Measurements from ENCODE around the gene CD22.
"Not testable (repeated sequence)": the region's sequence is repeated elsewhere in the genome, so short reads cannot be mapped to it uniquely, and the experiment has no call there.

The CD22 gene

GRCh38 chr19:35355791-35356460 lies 26.9 kb downstream of the CD22 start:
- no peak overlapping the region for H2AFZ ChIP-seq (ENCODE audit: low read length)
- no peaks in the 10 kb centered on the region for H3K9me2 ChIP-seq (replicated peaks; ENCODE audit: low read depth, low read length)
- H3K9me3 ChIP-seq (ENCODE audit: insufficient read depth, low read depth, low read length), result no peaks in the 10 kb centered on the region
- H3K4me3 ChIP-seq (ENCODE audit: low read length, poor library complexity, severe bottlenecking), result no peak overlapping the region
- no peak for TF ChIP-seq EZH2phosphoT487 (IDR thresholded peaks at IDR 0.05; ENCODE audit: borderline replicate concordance)
- TF ChIP-seq, protein P1, sequence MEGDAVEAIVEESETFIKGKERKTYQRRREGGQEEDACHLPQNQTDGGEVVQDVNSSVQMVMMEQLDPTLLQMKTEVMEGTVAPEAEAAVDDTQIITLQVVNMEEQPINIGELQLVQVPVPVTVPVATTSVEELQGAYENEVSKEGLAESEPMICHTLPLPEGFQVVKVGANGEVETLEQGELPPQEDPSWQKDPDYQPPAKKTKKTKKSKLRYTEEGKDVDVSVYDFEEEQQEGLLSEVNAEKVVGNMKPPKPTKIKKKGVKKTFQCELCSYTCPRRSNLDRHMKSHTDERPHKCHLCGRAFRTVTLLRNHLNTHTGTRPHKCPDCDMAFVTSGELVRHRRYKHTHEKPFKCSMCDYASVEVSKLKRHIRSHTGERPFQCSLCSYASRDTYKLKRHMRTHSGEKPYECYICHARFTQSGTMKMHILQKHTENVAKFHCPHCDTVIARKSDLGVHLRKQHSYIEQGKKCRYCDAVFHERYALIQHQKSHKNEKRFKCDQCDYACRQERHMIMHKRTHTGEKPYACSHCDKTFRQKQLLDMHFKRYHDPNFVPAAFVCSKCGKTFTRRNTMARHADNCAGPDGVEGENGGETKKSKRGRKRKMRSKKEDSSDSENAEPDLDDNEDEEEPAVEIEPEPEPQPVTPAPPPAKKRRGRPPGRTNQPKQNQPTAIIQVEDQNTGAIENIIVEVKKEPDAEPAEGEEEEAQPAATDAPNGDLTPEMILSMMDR (conservative IDR thresholded peaks at IDR 0.05; ENCODE audit: low read length), result no peak
- no peaks in the 10 kb centered on the region for H3K27me3 ChIP-seq (ENCODE audit: insufficient read depth, low read length, poor library complexity, severe bottlenecking)
- H3K36me3 ChIP-seq (ENCODE audit: insufficient read depth, low read length), result no peaks in the 10 kb centered on the region
- no peaks in the 10 kb centered on the region for H4K20me1 ChIP-seq (ENCODE audit: insufficient read depth, low read length, poor library complexity, severe bottlenecking)
- no peak overlapping the region for H3K9ac ChIP-seq (ENCODE audit: low read depth, low read length, poor library complexity, severe bottlenecking)
- no peaks in the 10 kb centered on the region for H3F3A ChIP-seq (ENCODE audit: low read depth)
- H3K79me2 ChIP-seq (ENCODE audit: insufficient read depth, low read length), result no peaks in the 10 kb centered on the region
- no peak overlapping the region for H3K4me2 ChIP-seq (ENCODE audit: low read depth, low read length, poor library complexity, severe bottlenecking)
- H3K4me1 ChIP-seq (ENCODE audit: insufficient read depth, low read length, poor library complexity, severe bottlenecking), result peaks cover 3% of the 10 kb centered on the region

DNA sequence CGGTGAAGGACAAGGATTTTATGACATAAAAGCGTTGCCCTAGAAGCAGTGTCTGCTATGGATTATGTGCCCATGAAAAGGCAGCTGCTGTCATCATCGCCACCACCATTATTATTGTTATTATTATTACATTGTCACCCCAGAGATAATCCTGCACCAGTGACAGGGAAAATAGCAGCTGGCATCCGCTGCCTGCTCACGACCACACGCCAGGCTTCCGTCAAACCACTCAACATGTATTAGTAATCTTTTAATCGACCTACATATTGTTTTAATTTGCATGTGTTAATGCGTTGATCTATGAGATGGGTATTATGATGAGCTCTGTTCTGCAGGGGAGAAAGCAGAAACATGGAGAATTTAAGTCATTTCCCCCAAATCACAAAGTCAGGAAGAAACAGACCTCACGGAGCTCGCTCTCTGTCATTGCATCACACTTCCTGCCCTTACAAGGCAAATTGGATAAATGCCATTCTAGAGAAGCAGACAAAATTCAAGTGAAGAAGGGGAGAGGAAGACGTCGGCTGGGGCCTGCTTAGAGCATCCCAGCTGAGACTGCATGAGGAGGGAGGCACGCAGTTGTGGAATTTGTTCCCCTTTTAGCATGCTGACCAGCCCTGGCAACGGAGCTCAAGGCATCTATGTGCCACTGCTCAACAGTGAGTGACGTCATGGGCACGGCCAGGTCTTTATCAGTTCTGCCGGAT lies 29.0 kb downstream of the CD22 start, which contains the start of gene FFAR3:
Gene FFAR3, plus strand, starts transcription at position 594 of the 707 bp plus-strand sequence. CDS start 431 bp downstream, outside the sequence.
- Histone ChIP-seq H3K79me2 (ENCODE audit: insufficient read depth, low read length) (no peaks in the 10 kb centered on the region), H3K27me3 (ENCODE audit: insufficient read depth, low read length, poor library complexity, severe bottlenecking) (no peaks in the 10 kb centered on the region), H3F3A (ENCODE audit: low read depth) (no peaks in the 10 kb centered on the region), H3K36me3 (ENCODE audit: insufficient read depth, low read length) (no peaks in the 10 kb centered on the region), H3K4me1 (ENCODE audit: insufficient read depth, low read length, poor library complexity, severe bottlenecking) (peaks cover 3% of the 10 kb centered on the region), H2AFZ (ENCODE audit: low read length) (0 out of 2 replicates have a peak within 1 kb of the TSS, but pooled peaks have one; percentile 41), H3K4me3 (ENCODE audit: low read length, poor library complexity, severe bottlenecking) (no peak within 1 kb of the TSS), H3K4me2 (ENCODE audit: low read depth, low read length, poor library complexity, severe bottlenecking) (no peak within 1 kb of the TSS), H3K9me3 (ENCODE audit: insufficient read depth, low read depth, low read length) (no peaks in the 10 kb centered on the region), H3K9me2 (replicated peaks; ENCODE audit: low read depth, low read length) (no peaks in the 10 kb centered on the region), H4K20me1 (ENCODE audit: insufficient read depth, low read length, poor library complexity, severe bottlenecking) (no peaks in the 10 kb centered on the region), H3K9ac (ENCODE audit: low read depth, low read length, poor library complexity, severe bottlenecking) (no peak within 1 kb of the TSS)
- TF ChIP-seq EZH2phosphoT487 (IDR thresholded peaks at IDR 0.05; ENCODE audit: borderline replicate concordance), result no peak
- TF ChIP-seq, protein P1 (conservative IDR thresholded peaks at IDR 0.05; ENCODE audit: low read length), result no peak

DNA sequence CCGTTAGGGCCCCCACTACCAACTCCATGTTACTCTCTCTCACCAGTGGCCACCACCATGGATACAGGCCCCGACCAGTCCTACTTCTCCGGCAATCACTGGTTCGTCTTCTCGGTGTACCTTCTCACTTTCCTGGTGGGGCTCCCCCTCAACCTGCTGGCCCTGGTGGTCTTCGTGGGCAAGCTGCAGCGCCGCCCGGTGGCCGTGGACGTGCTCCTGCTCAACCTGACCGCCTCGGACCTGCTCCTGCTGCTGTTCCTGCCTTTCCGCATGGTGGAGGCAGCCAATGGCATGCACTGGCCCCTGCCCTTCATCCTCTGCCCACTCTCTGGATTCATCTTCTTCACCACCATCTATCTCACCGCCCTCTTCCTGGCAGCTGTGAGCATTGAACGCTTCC lies 29.8 kb downstream of the CD22 start:
- not testable (repeated sequence) for H3K9me3 ChIP-seq (ENCODE audit: insufficient read depth, low read depth, low read length); H3K79me2 ChIP-seq (ENCODE audit: insufficient read depth, low read length); H3K9ac ChIP-seq (ENCODE audit: low read depth, low read length, poor library complexity, severe bottlenecking); H3K9me2 ChIP-seq (replicated peaks; ENCODE audit: low read depth, low read length); H3F3A ChIP-seq (ENCODE audit: low read depth); H3K27me3 ChIP-seq (ENCODE audit: insufficient read depth, low read length, poor library complexity, severe bottlenecking); H2AFZ ChIP-seq (ENCODE audit: low read length); H3K4me3 ChIP-seq (ENCODE audit: low read length, poor library complexity, severe bottlenecking); H3K4me2 ChIP-seq (ENCODE audit: low read depth, low read length, poor library complexity, severe bottlenecking); H3K4me1 ChIP-seq (ENCODE audit: insufficient read depth, low read length, poor library complexity, severe bottlenecking); H3K36me3 ChIP-seq (ENCODE audit: insufficient read depth, low read length); H4K20me1 ChIP-seq (ENCODE audit: insufficient read depth, low read length, poor library complexity, severe bottlenecking)

DNA sequence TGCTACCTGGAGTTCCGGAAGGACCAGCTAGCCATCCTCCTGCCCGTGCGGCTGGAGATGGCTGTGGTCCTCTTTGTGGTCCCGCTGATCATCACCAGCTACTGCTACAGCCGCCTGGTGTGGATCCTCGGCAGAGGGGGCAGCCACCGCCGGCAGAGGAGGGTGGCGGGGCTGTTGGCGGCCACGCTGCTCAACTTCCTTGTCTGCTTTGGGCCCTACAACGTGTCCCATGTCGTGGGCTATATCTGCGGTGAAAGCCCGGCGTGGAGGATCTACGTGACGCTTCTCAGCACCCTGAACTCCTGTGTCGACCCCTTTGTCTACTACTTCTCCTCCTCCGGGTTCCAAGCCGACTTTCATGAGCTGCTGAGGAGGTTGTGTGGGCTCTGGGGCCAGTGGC lies 30.4 kb downstream of the CD22 start:
- H3K9me3 ChIP-seq (ENCODE audit: insufficient read depth, low read depth, low read length); H3K4me3 ChIP-seq (ENCODE audit: low read length, poor library complexity, severe bottlenecking); H3K79me2 ChIP-seq (ENCODE audit: insufficient read depth, low read length); H3K9ac ChIP-seq (ENCODE audit: low read depth, low read length, poor library complexity, severe bottlenecking); H3K4me2 ChIP-seq (ENCODE audit: low read depth, low read length, poor library complexity, severe bottlenecking); H3K9me2 ChIP-seq (replicated peaks; ENCODE audit: low read depth, low read length); H3K36me3 ChIP-seq (ENCODE audit: insufficient read depth, low read length); H3F3A ChIP-seq (ENCODE audit: low read depth); H3K27me3 ChIP-seq (ENCODE audit: insufficient read depth, low read length, poor library complexity, severe bottlenecking); H2AFZ ChIP-seq (ENCODE audit: low read length); H4K20me1 ChIP-seq (ENCODE audit: insufficient read depth, low read length, poor library complexity, severe bottlenecking); H3K4me1 ChIP-seq (ENCODE audit: insufficient read depth, low read length, poor library complexity, severe bottlenecking): not testable (repeated sequence)

DNA sequence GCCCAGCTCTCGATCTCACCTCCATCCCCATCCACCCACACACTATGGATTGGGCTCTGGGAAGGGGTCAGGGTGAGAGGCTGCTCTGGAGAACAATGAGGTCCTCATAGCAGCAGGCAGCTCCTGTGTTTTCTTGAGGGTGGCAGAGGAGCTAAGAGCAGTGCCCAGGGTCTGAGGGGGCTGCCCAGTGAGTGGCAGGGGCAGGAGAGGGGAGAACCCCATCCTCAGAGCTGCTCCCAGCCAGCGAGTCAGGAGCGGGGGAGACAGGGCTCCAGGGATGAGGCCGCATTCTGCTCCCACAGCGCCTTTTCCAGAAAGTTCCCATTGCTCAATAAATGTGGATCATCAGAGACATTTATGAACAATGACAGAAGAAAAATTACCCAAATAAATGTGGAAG lies 31.1 kb downstream of the CD22 start:
- not testable (repeated sequence) for H3K36me3 ChIP-seq (ENCODE audit: insufficient read depth, low read length); H3F3A ChIP-seq (ENCODE audit: low read depth); H3K79me2 ChIP-seq (ENCODE audit: insufficient read depth, low read length); H3K9me2 ChIP-seq (replicated peaks; ENCODE audit: low read depth, low read length); H4K20me1 ChIP-seq (ENCODE audit: insufficient read depth, low read length, poor library complexity, severe bottlenecking); H3K9ac ChIP-seq (ENCODE audit: low read depth, low read length, poor library complexity, severe bottlenecking); H2AFZ ChIP-seq (ENCODE audit: low read length); H3K9me3 ChIP-seq (ENCODE audit: insufficient read depth, low read depth, low read length); H3K4me2 ChIP-seq (ENCODE audit: low read depth, low read length, poor library complexity, severe bottlenecking); H3K27me3 ChIP-seq (ENCODE audit: insufficient read depth, low read length, poor library complexity, severe bottlenecking); H3K4me1 ChIP-seq (ENCODE audit: insufficient read depth, low read length, poor library complexity, severe bottlenecking); H3K4me3 ChIP-seq (ENCODE audit: low read length, poor library complexity, severe bottlenecking)
